Activated naive CD4-positive, alpha-beta T cell treated with anti-CD3 and anti-CD28 coated beads for 36 hours (primary cell): ENCODE results near the gene ERC2. TPM values are rescaled to one million over a fixed set of nuclear protein-coding genes. Genes with fewer than 3 reads are reported as not detected.

Source experiments
- CTCF ChIA-PET: fragments of 350-600 bp; sonication (Branson Sonifier 250); formaldehyde crosslinking; loops from one replicate; lab custom pipeline; 2021; ENCODE audit warnings: antibody characterized with exemption; lab: Charles Lee
- DNase-seq: peaks from one replicate; pipeline ENCODE4 v3.0.0-alpha.2; 2020
- H3K27ac Mint-ChIP-seq: one replicate; pipeline ENCODE4 v1.8.0; 2021; ENCODE audit warnings: mild to moderate bottlenecking, mixed read lengths
- H3K27me3 Mint-ChIP-seq: one replicate; pipeline ENCODE4 v1.8.0; 2021; ENCODE audit warnings: low read depth, mixed read lengths
- H3K36me3 Mint-ChIP-seq: one replicate; pipeline ENCODE4 v1.8.0; 2021; ENCODE audit warnings: low read depth, mixed read lengths
- H3K4me1 Mint-ChIP-seq: one replicate; pipeline ENCODE4 v1.8.0; 2021; ENCODE audit warnings: low read depth, mixed read lengths
- H3K4me3 Mint-ChIP-seq: one replicate; pipeline ENCODE4 v1.8.0; 2021; ENCODE audit warnings: mild to moderate bottlenecking, moderate library complexity, mixed read lengths
- H3K9me3 Mint-ChIP-seq: one replicate; pipeline ENCODE4 v1.8.0; 2021; ENCODE audit warnings: mixed read lengths
- intact Hi-C: fragments of 100-400 bp; cut with micrococcal nuclease; formaldehyde crosslinking; loops from one replicate; pipeline ENCODE4 v1.15.1; 2023
- total RNA-seq, 2 experiments: library from RNA; stranded (reverse); gene quantifications; one replicate each; pipeline ENCODE4 v1.2.3, GENCODE V29; 2021

Gene ERC2
- total RNA-seq, 2 experiments from 2014 or later, result 0.12 TPM; not detected in 1

GRCh38 chr3:55620351-55621025, 847.8 kb downstream of the ERC2 start:
- intact Hi-C loops, result no loop called here
- CTCF ChIA-PET, result no interaction called here
- no peaks in the 10 kb centered on the region for H3K36me3 Mint-ChIP-seq

GRCh38 chr3:55619046-55619808, 849.0 kb downstream of the ERC2 start:
- intact Hi-C loops, result no loop called here
- DNase-seq, result no peak
- H3K27ac Mint-ChIP-seq, result no peak overlapping the region
- H3K36me3 Mint-ChIP-seq, result no peaks in the 10 kb centered on the region
- peaks cover 7% of the 10 kb centered on the region for H3K27me3 Mint-ChIP-seq
- peaks cover 4% of the 10 kb centered on the region for H3K9me3 Mint-ChIP-seq
- CTCF ChIA-PET, result no interaction called here
- H3K4me3 Mint-ChIP-seq, result no peak overlapping the region
- H3K4me1 Mint-ChIP-seq, result no peaks in the 10 kb centered on the region

More at GRCh38 chr3:55620351-55621025, 847.8 kb downstream of the ERC2 start:
- H3K9me3 Mint-ChIP-seq, result peaks cover 4% of the 10 kb centered on the region
- H3K27ac Mint-ChIP-seq, result no peak overlapping the region
- H3K27me3 Mint-ChIP-seq, result peaks cover 8% of the 10 kb centered on the region
- H3K4me1 Mint-ChIP-seq, result no peaks in the 10 kb centered on the region
- DNase-seq, result no peak
- no peak overlapping the region for H3K4me3 Mint-ChIP-seq

GRCh38 chr3:55617385-55617784, 850.9 kb downstream of the ERC2 start:
- Mint-ChIP-seq H3K27ac (no peak overlapping the region), H3K36me3 (no peaks in the 10 kb centered on the region), H3K9me3 (peaks cover 1% of the 10 kb centered on the region), H3K4me3 (no peak overlapping the region), H3K4me1 (no peaks in the 10 kb centered on the region), H3K27me3 (peaks cover 3% of the 10 kb centered on the region)
- intact Hi-C loops, result no loop called here
- no peak for DNase-seq
- CTCF ChIA-PET, result no interaction called here

GRCh38 chr3:55616803-55617202, 851.5 kb downstream of the ERC2 start:
- no peaks in the 10 kb centered on the region for H3K36me3 Mint-ChIP-seq
- H3K27ac Mint-ChIP-seq, result no peak overlapping the region
- H3K9me3 Mint-ChIP-seq, result peaks cover 1% of the 10 kb centered on the region
- intact Hi-C loops, result no loop called here
- DNase-seq, result no peak
- no peaks in the 10 kb centered on the region for H3K4me1 Mint-ChIP-seq
- peaks cover 3% of the 10 kb centered on the region for H3K27me3 Mint-ChIP-seq
- CTCF ChIA-PET, result no interaction called here
- H3K4me3 Mint-ChIP-seq, result no peak overlapping the region

- Mint-ChIP-seq H3K27me3 (peaks cover 4% of the 10 kb centered on the region), H3K9me3 (no peaks in the 10 kb centered on the region), H3K36me3 (no peaks in the 10 kb centered on the region), H3K27ac (no peak overlapping the region), H3K4me1 (no peaks in the 10 kb centered on the region), H3K4me3 (no peak overlapping the region)
- intact Hi-C loops, result no loop called here
- no peak for DNase-seq
- CTCF ChIA-PET, result no interaction called here
These were observed 852.5 kb downstream of the ERC2 start for GRCh38 chr3:55615694-55616295.

GRCh38 chr3:55615039-55615693, 853.1 kb downstream of the ERC2 start:
- CTCF ChIA-PET, result no interaction called here
- Mint-ChIP-seq H3K9me3 (no peaks in the 10 kb centered on the region), H3K4me3 (no peak overlapping the region), H3K27me3 (peaks cover 2% of the 10 kb centered on the region), H3K4me1 (no peaks in the 10 kb centered on the region), H3K27ac (no peak overlapping the region), H3K36me3 (no peaks in the 10 kb centered on the region)
- intact Hi-C loops, result no loop called here
- no peak for DNase-seq

- H3K27ac Mint-ChIP-seq, result no peak overlapping the region
- CTCF ChIA-PET, result interaction anchor here (0.7 kb wide), 1 partner anchor 650 kb away, joined by 3 read pairs; no protein-coding TSS in a partner anchor
- no peak for DNase-seq
- H3K9me3 Mint-ChIP-seq, result no peaks in the 10 kb centered on the region
- no peak overlapping the region for H3K4me3 Mint-ChIP-seq
- H3K4me1 Mint-ChIP-seq, result no peaks in the 10 kb centered on the region
- peaks cover 2% of the 10 kb centered on the region for H3K27me3 Mint-ChIP-seq
- H3K36me3 Mint-ChIP-seq, result no peaks in the 10 kb centered on the region
- intact Hi-C loops, result no loop called here
These were observed 857.1 kb downstream of the ERC2 start for GRCh38 chr3:55611121-55611520.

GRCh38 chr3:55609230-55609827, 858.9 kb downstream of the ERC2 start:
- intact Hi-C loops, result no loop called here
- peaks cover 2% of the 10 kb centered on the region for H3K27me3 Mint-ChIP-seq
- H3K27ac Mint-ChIP-seq, result no peak overlapping the region
- H3K9me3 Mint-ChIP-seq, result no peaks in the 10 kb centered on the region
- no peak for DNase-seq
- no peak overlapping the region for H3K4me3 Mint-ChIP-seq
- H3K36me3 Mint-ChIP-seq, result no peaks in the 10 kb centered on the region
- H3K4me1 Mint-ChIP-seq, result no peaks in the 10 kb centered on the region
- CTCF ChIA-PET, result no interaction called here

- Mint-ChIP-seq H3K27ac (no peak overlapping the region), H3K27me3 (peaks cover 2% of the 10 kb centered on the region), H3K36me3 (no peaks in the 10 kb centered on the region), H3K4me1 (no peaks in the 10 kb centered on the region), H3K4me3 (no peak overlapping the region), H3K9me3 (no peaks in the 10 kb centered on the region)
- intact Hi-C loops, result no loop called here
- CTCF ChIA-PET, result no interaction called here
- no peak for DNase-seq
These were observed 859.8 kb downstream of the ERC2 start for GRCh38 chr3:55608301-55608937.

GRCh38 chr3:55607844-55608243, 860.4 kb downstream of the ERC2 start:
- Mint-ChIP-seq H3K4me1 (no peaks in the 10 kb centered on the region), H3K9me3 (no peaks in the 10 kb centered on the region), H3K36me3 (no peaks in the 10 kb centered on the region), H3K4me3 (no peak overlapping the region), H3K27ac (no peak overlapping the region), H3K27me3 (peaks cover 2% of the 10 kb centered on the region)
- CTCF ChIA-PET, result no interaction called here
- no peak for DNase-seq
- intact Hi-C loops, result no loop called here

GRCh38 chr3:55607175-55607574, 861.1 kb downstream of the ERC2 start:
- no peak for DNase-seq
- peaks cover 2% of the 10 kb centered on the region for H3K27me3 Mint-ChIP-seq
- H3K27ac Mint-ChIP-seq, result no peak overlapping the region
- no peaks in the 10 kb centered on the region for H3K36me3 Mint-ChIP-seq
- no peaks in the 10 kb centered on the region for H3K9me3 Mint-ChIP-seq
- H3K4me1 Mint-ChIP-seq, result no peaks in the 10 kb centered on the region
- no peak overlapping the region for H3K4me3 Mint-ChIP-seq
- intact Hi-C loops, result no loop called here
- CTCF ChIA-PET, result no interaction called here
